NB4 (cell line): ENCODE results near the gene CA10.

Source experiments
- DNase-seq: peaks from one replicate; pipeline ENCODE4 v3.0.0; 2010; ENCODE audit warnings: low read depth
- H3K4me3 ChIP-seq: one replicate; pipeline ENCODE4 v1.5.1; 2011; ENCODE audit warnings: mild to moderate bottlenecking, low read depth, low read length, moderate library complexity
- CTCF ChIP-seq: IDR thresholded peaks from one replicate; pipeline ENCODE4 v1.5.1; 2012; ENCODE audit warnings: low read depth, low read length
- MAX ChIP-seq: IDR thresholded peaks from 2 replicates; pipeline ENCODE4 v1.6.1; 2011; ENCODE audit warnings: low read depth, low read length
- MYC ChIP-seq: IDR thresholded peaks from 2 replicates; pipeline ENCODE4 v1.6.1; 2011; ENCODE audit warnings: low read depth, low read length
- POLR2A ChIP-seq: IDR thresholded peaks from 2 replicates; pipeline ENCODE4 v1.6.1; 2011; ENCODE audit warnings: mild to moderate bottlenecking; ENCODE audit not compliant: insufficient read length; ENCODE audit errors: extremely low read depth

The CA10 gene

GRCh38 chr17:51711581-51711980, 446.9 kb downstream of the CA10 start:
- no peak overlapping the region for H3K4me3 ChIP-seq
- DNase-seq, result no peak
- TF ChIP-seq MYC (no peak), CTCF (no peak), POLR2A (no peak), MAX (no peak)

GRCh38 chr17:51710634-51710979, 447.9 kb downstream of the CA10 start:
- no peak for DNase-seq
- TF ChIP-seq CTCF, result no peak
- TF ChIP-seq MAX, result no peak
- TF ChIP-seq POLR2A, result no peak
- no peak for TF ChIP-seq MYC
- H3K4me3 ChIP-seq, result no peak overlapping the region

GRCh38 chr17:51709694-51710633, 448.6 kb downstream of the CA10 start:
- no peak for TF ChIP-seq MAX
- TF ChIP-seq MYC, result no peak
- no peak for TF ChIP-seq POLR2A
- no peak for TF ChIP-seq CTCF
- no peak overlapping the region for H3K4me3 ChIP-seq
- no peak for DNase-seq

- TF ChIP-seq MYC (no peak), CTCF (no peak), POLR2A (no peak), MAX (no peak)
- DNase-seq, result no peak
- H3K4me3 ChIP-seq, result no peak overlapping the region
These were observed 451.3 kb downstream of the CA10 start for GRCh38 chr17:51707216-51707615.

GRCh38 chr17:51706093-51706492, 452.4 kb downstream of the CA10 start:
- DNase-seq, result no peak
- no peak overlapping the region for H3K4me3 ChIP-seq
- TF ChIP-seq MYC (no peak), POLR2A (no peak), MAX (no peak), CTCF (no peak)
